H1 (cell line): Measurements from ENCODE around the gene TK2. TPM values are rescaled to one million over a fixed set of nuclear protein-coding genes. Genes with fewer than 3 reads are reported as not detected.

Source experiments
- CTCF ChIA-PET: fragments of 300-600 bp; sonication (Branson Sonifier 250); formaldehyde crosslinking; loops from one replicate; lab custom pipeline; 2021; ENCODE audit not compliant: partially characterized antibody; lab: Charles Lee
- POLR2A ChIA-PET: fragments of 300-600 bp; sonication (Branson Sonifier 250); formaldehyde crosslinking; loops from one replicate; lab custom pipeline; 2021; ENCODE audit warnings: inconsistent platforms; ENCODE audit not compliant: partially characterized antibody; lab: Charles Lee
- DNase-seq, 2 experiments: peaks; one replicate each; pipeline versions ENCODE4 v3.0.0 to v3.0.0-alpha.2; 2010 to 2022; ENCODE audit warnings: low spot score in 2 of 2, low read depth in 1 of 2, mixed read lengths in 1 of 2
- FAIRE-seq: peaks from 2 replicates; lab custom pipeline; 2011; peaks lifted over from hg19 to GRCh38; lab: Jason Lieb, UNC
- H2AFZ ChIP-seq: 2 replicates; pipeline ENCODE4 v1.8.1; 2012; ENCODE audit warnings: low read length, inconsistent platforms
- H2AK5ac ChIP-seq: 2 replicates; pipeline ENCODE4 v1.6.1; 2013; ENCODE audit warnings: low read depth, low read length
- H2BK120ac ChIP-seq: replicated peaks from 2 replicates; pipeline ENCODE3; 2013; ENCODE audit warnings: low read depth, low read length, inconsistent platforms
- H2BK12ac ChIP-seq: 2 replicates; pipeline ENCODE4 v1.6.1; 2013; ENCODE audit warnings: low read depth, low read length
- H2BK15ac ChIP-seq: 2 replicates; pipeline ENCODE4 v1.6.1; 2013; ENCODE audit warnings: low read length
- H2BK20ac ChIP-seq: 2 replicates; pipeline ENCODE4 v1.6.1; 2013; ENCODE audit warnings: low read length
- H2BK5ac ChIP-seq: 2 replicates; pipeline ENCODE4 v1.6.1; 2013; ENCODE audit warnings: low read depth, low read length
- H3K14ac ChIP-seq: 2 replicates; pipeline ENCODE4 v1.6.1; 2013; ENCODE audit warnings: inconsistent platforms; ENCODE audit not compliant: insufficient read length
- H3K18ac ChIP-seq: 2 replicates; pipeline ENCODE4 v1.6.1; 2013; ENCODE audit warnings: low read length; ENCODE audit errors: extremely low read depth
- H3K23ac ChIP-seq: 2 replicates; pipeline ENCODE4 v1.6.1; 2013; ENCODE audit warnings: inconsistent platforms; ENCODE audit not compliant: insufficient read length
- H3K23me2 ChIP-seq: 2 replicates; pipeline ENCODE4 v1.6.1; 2013; ENCODE audit warnings: low read depth, low read length
- H3K27ac ChIP-seq: 2 replicates; pipeline ENCODE4 v1.6.1; 2011; ENCODE audit warnings: low read depth, low read length, inconsistent platforms
- H3K27me3 ChIP-seq, 4 experiments: replicated peaks in 1 of 4; 1 replicate in 1 of 4; 2 replicates in 3 of 4; pipeline versions ENCODE4 v1.6.1 to v1.8.1; 2011 to 2013; ENCODE audit warnings: low read length in 3 of 4, mild to moderate bottlenecking in 3 of 4, inconsistent platforms in 2 of 4, mixed read lengths in 2 of 4, moderate library complexity in 1 of 4; ENCODE audit not compliant: control insufficient read depth in 3 of 4, insufficient read depth in 3 of 4; ENCODE audit errors: extremely low read depth in 1 of 4
- H3K36me3 ChIP-seq, 4 experiments: 2 replicates each; pipeline versions ENCODE4 v1.6.1 to v1.8.1; 2011 to 2013; ENCODE audit warnings: mild to moderate bottlenecking in 4 of 4, low read length in 3 of 4, moderate library complexity in 2 of 4, control low read depth in 1 of 4, inconsistent platforms in 1 of 4; ENCODE audit not compliant: insufficient read depth in 4 of 4, control insufficient read depth in 2 of 4
- H3K4ac ChIP-seq: replicated peaks from 2 replicates; pipeline ENCODE3; 2013; ENCODE audit warnings: low read length, low read depth, mixed read lengths, inconsistent platforms; ENCODE audit not compliant: insufficient read length
- H3K4me1 ChIP-seq, 4 experiments: replicated peaks in 1 of 4; 1 replicate in 1 of 4; 2 replicates in 3 of 4; pipeline versions ENCODE4 v1.6.1 to v1.8.1; 2011 to 2013; ENCODE audit warnings: low read length in 3 of 4, inconsistent platforms in 2 of 4, mixed read lengths in 1 of 4; ENCODE audit not compliant: insufficient read depth in 4 of 4, control insufficient read depth in 3 of 4
- H3K4me2 ChIP-seq, 2 experiments: 2 replicates each; pipeline versions ENCODE4 v1.6.1 to v1.8.1; 2011 to 2013; ENCODE audit warnings: low read depth in 2 of 2, low read length in 2 of 2, control low read depth in 1 of 2, inconsistent platforms in 1 of 2, mild to moderate bottlenecking in 1 of 2; ENCODE audit not compliant: insufficient read depth in 1 of 2
- H3K4me3 ChIP-seq, 4 experiments: fragments of 200-600, 300-600 bp in 1 of 4; sonication (generic), shearing (Covaris generic), sonication (Bioruptor Twin) in 1 of 4; 2 replicates each; pipeline versions ENCODE4 v1.5.1 to v1.8.1; 2011 to 2016; ENCODE audit warnings: low read length in 4 of 4, low read depth in 3 of 4, control low read depth in 2 of 4, inconsistent platforms in 2 of 4, mild to moderate bottlenecking in 2 of 4, mixed read lengths in 1 of 4, moderate library complexity in 1 of 4; ENCODE audit not compliant: insufficient read depth in 2 of 4; ENCODE audit errors: extremely low read depth in 1 of 4
- H3K56ac ChIP-seq: replicated peaks from 2 replicates; pipeline ENCODE3; 2013; ENCODE audit warnings: low read depth, mild to moderate bottlenecking, mixed read lengths, low read length, inconsistent platforms; ENCODE audit not compliant: insufficient read length
- H3K79me1 ChIP-seq: 2 replicates; pipeline ENCODE4 v1.6.1; 2013; ENCODE audit warnings: low read depth, low read length, control low read depth
- H3K79me2 ChIP-seq, 2 experiments: 2 replicates each; pipeline versions ENCODE4 v1.6.1 to v1.8.1; 2012 to 2013; ENCODE audit warnings: low read length in 2 of 2, mild to moderate bottlenecking in 2 of 2, inconsistent platforms in 1 of 2; ENCODE audit not compliant: insufficient read depth in 2 of 2, control insufficient read depth in 1 of 2
- H3K9ac ChIP-seq, 4 experiments: replicated peaks in 1 of 4; 1 replicate in 1 of 4; 2 replicates in 3 of 4; pipeline versions ENCODE4 v1.6.1 to v1.8.1; 2011 to 2013; ENCODE audit warnings: low read depth in 3 of 4, low read length in 3 of 4, control low read depth in 2 of 4, mild to moderate bottlenecking in 2 of 4, moderate library complexity in 2 of 4, inconsistent platforms in 1 of 4; ENCODE audit errors: extremely low read depth in 1 of 4
- H3K9me3 ChIP-seq, 2 experiments: 2 replicates each; pipeline versions ENCODE4 v1.6.1 to v1.8.1; 2012 to 2013; ENCODE audit warnings: mild to moderate bottlenecking in 2 of 2, moderate library complexity in 2 of 2, control low read depth in 1 of 2, inconsistent platforms in 1 of 2, low read depth in 1 of 2, low read length in 1 of 2, mixed read lengths in 1 of 2; ENCODE audit not compliant: insufficient read depth in 2 of 2
- H4K20me1 ChIP-seq, 2 experiments: replicated peaks in 1 of 2; 2 replicates each; pipeline versions ENCODE3 to v1.8.1; 2011 to 2013; ENCODE audit warnings: inconsistent platforms in 2 of 2, low read length in 2 of 2, mild to moderate bottlenecking in 1 of 2; ENCODE audit not compliant: insufficient read depth in 2 of 2, control insufficient read depth in 1 of 2
- H4K5ac ChIP-seq: 2 replicates; pipeline ENCODE4 v1.6.1; 2013; ENCODE audit warnings: low read length, low read depth, mixed read lengths, inconsistent platforms; ENCODE audit not compliant: insufficient read length
- H4K8ac ChIP-seq: 2 replicates; pipeline ENCODE4 v1.8.0; 2013; ENCODE audit warnings: mild to moderate bottlenecking, moderate library complexity, low read length, inconsistent platforms; ENCODE audit not compliant: insufficient read depth; ENCODE audit errors: extremely low read depth
- H4K91ac ChIP-seq: replicated peaks from 2 replicates; pipeline ENCODE3; 2013; ENCODE audit warnings: low read length, mixed read lengths, inconsistent platforms; ENCODE audit not compliant: insufficient read length
- E2F6 ChIP-seq: IDR thresholded peaks from 2 replicates; pipeline ENCODE4 v1.6.1; 2012; ENCODE audit warnings: inconsistent platforms
- EGR1 ChIP-seq: IDR thresholded peaks from 2 replicates; pipeline ENCODE4 v1.6.1; 2011; ENCODE audit warnings: low read depth, low read length, borderline replicate concordance
- EZH2 ChIP-seq: fragments of 200-600 bp; sonication (generic); IDR thresholded peaks from 2 replicates; pipeline ENCODE4 v1.7.1; 2012; ENCODE audit warnings: low read depth, mild to moderate bottlenecking, moderate library complexity, low read length, inconsistent platforms; ENCODE audit not compliant: severe bottlenecking
- WGBS, 2 experiments: shearing (Covaris generic) in 1 of 2; methylation state at CpG; one replicate each; pipeline versions ENCODE4 v1.1.6 to v1.1.7; 2013 to 2015; ENCODE audit warnings: low lambda C conversion rate in 2 of 2, mixed read lengths in 2 of 2, inconsistent platforms in 1 of 2, low coverage in 1 of 2, missing lambda C conversion rate in 1 of 2; ENCODE audit not compliant: insufficient replicate concordance in 2 of 2, insufficient coverage in 1 of 2, insufficient read length in 1 of 2; ENCODE audit errors: extremely low coverage in 1 of 2, missing lambda C conversion rate in 1 of 2; 5-methylcytosine and 5-hydroxymethylcytosine counted together
- polyA plus RNA-seq, 7 experiments: library from polyadenylated mRNA; depleted of rRNA in 3 of 7; stranded (reverse) in 5 of 7; unstranded in 2 of 7; fragments of >200 nt in 5 of 7; fragments of 200-250 nt in 2 of 7; gene quantifications; 1 replicate in 5 of 7; 2 replicates in 1 of 7; 4 replicates in 1 of 7; pipeline versions ENCODE4 v1.2.1 to v1.2.3, GENCODE V29; 2011 to 2013; ENCODE audit warnings: missing spikeins in 2 of 7, mixed read lengths in 2 of 7
- total RNA-seq: library from RNA; stranded (reverse); fragmentation: NEBNext Ultra II Directional; extraction: Animal tissue kit (Norgen Biotek cat#: 25700); gene quantifications from 2 replicates; pipeline ENCODE4 v1.2.1, GENCODE V29; 2021

Gene TK2
- total and polyA plus RNA-seq, 2 of the 8 experiments (the other 6 are each of a cell fraction or from before 2014, with no cell fraction given): 2.7 to 3.6 TPM

GRCh38 chr16:66547101-66547989, 2.6 kb downstream of the TK2 start:
- Histone ChIP-seq H3K9me3 (no peaks in the 10 kb centered on the region), H2BK120ac (no peak overlapping the region), H2BK5ac (no peak overlapping the region), H3K36me3 (no peaks in the 10 kb centered on the region), H3K79me2 (no peaks in the 10 kb centered on the region), H3K9ac (no peak overlapping the region), H4K91ac (no peak overlapping the region), H3K18ac (no peak overlapping the region), H2BK20ac (no peak overlapping the region), H4K20me1 (no peaks in the 10 kb centered on the region), H3K4me1 (peaks cover 2 to 11% (median 5%) of the 10 kb centered on the region in 4 experiments; a peak in 6 of 7 replicates), H3K23ac (no peak overlapping the region), H3K27ac (no peak overlapping the region), H3K79me1 (no peaks in the 10 kb centered on the region), H3K4ac (no peak overlapping the region), H2AFZ (no peak overlapping the region), H2AK5ac (no peak overlapping the region), H4K5ac (no peak overlapping the region), H3K14ac (no peak overlapping the region), H2BK12ac (no peak overlapping the region), H3K56ac (no peak overlapping the region), H3K4me3 (no peak overlapping the region), H3K23me2 (peaks cover 11% of the 10 kb centered on the region), H4K8ac (no peak overlapping the region), H2BK15ac (no peak overlapping the region), H3K27me3 (peaks cover 0 to 8% (median 2%) of the 10 kb centered on the region in 4 experiments; a peak in 2 of 7 replicates), H3K4me2 (no peak overlapping the region)
- no peak for DNase-seq
- CTCF ChIA-PET: interaction anchor here (0.7 to 2.5 kb wide), 8 partner anchors 11 to 141 kb away, joined by 3 to 12 read pairs (median 4); no protein-coding TSS in a partner anchor
- TF ChIP-seq EZH2: no peak
- no peak for TF ChIP-seq E2F6
- no peak for TF ChIP-seq EGR1
- 94% methylated on average over 5 of the region's 5 CpGs; no CpG with 5 or more reads in 1 of the 2 experiments for WGBS, 2 experiments
- POLR2A ChIA-PET: interaction anchor here (1.1 kb wide), 1 partner anchor 35 kb away, joined by 4 read pairs; no protein-coding TSS in a partner anchor
- FAIRE-seq: no peak
